H9 (cell line): ENCODE measurements around the gene CDH4. TPM values are rescaled to one million over a fixed set of nuclear protein-coding genes. Genes with fewer than 3 reads are reported as not detected.
A peak's percentile ranks its signal among the peaks of the same experiment; 100 is the strongest.

Experiments used
- DNase-seq: peaks from one replicate; pipeline ENCODE4 v3.0.0-alpha.2; 2017
- H2AFZ ChIP-seq: one replicate; pipeline ENCODE4 v1.6.1; 2013; ENCODE audit warnings: mild to moderate bottlenecking, low read length, control low read depth, moderate library complexity
- H2AK5ac ChIP-seq: 2 replicates; pipeline ENCODE4 v1.6.1; 2013; ENCODE audit warnings: low read length, control low read depth, mixed read lengths; ENCODE audit not compliant: insufficient read length
- H2BK120ac ChIP-seq: one replicate; pipeline ENCODE4 v1.6.1; 2013; ENCODE audit warnings: low read depth, mild to moderate bottlenecking, low read length, control low read depth, inconsistent platforms; ENCODE audit not compliant: poor library complexity, severe bottlenecking
- H2BK12ac ChIP-seq: 2 replicates; pipeline ENCODE4 v1.6.1; 2013; ENCODE audit warnings: low read length, control low read depth, mixed read lengths, low read depth; ENCODE audit not compliant: insufficient read length
- H2BK15ac ChIP-seq: 2 replicates; pipeline ENCODE4 v1.6.1; 2013; ENCODE audit warnings: low read depth, low read length, control low read depth
- H2BK20ac ChIP-seq: one replicate; pipeline ENCODE4 v1.6.1; 2013; ENCODE audit warnings: low read depth, mild to moderate bottlenecking, low read length, control low read depth, inconsistent platforms; ENCODE audit not compliant: poor library complexity, severe bottlenecking
- H2BK5ac ChIP-seq: 2 replicates; pipeline ENCODE4 v1.6.1; 2013; ENCODE audit warnings: low read length, control low read depth, mixed read lengths; ENCODE audit not compliant: insufficient read length
- H3K14ac ChIP-seq: 2 replicates; pipeline ENCODE4 v1.6.1; 2013; ENCODE audit warnings: low read length, control low read depth; ENCODE audit not compliant: insufficient read depth
- H3K18ac ChIP-seq: 2 replicates; pipeline ENCODE4 v1.6.1; 2013; ENCODE audit warnings: low read depth, mild to moderate bottlenecking, mixed read lengths, low read length, control low read depth; ENCODE audit not compliant: insufficient read length
- H3K23ac ChIP-seq: 2 replicates; pipeline ENCODE4 v1.6.1; 2013; ENCODE audit warnings: low read length, control low read depth, mixed read lengths, low read depth; ENCODE audit not compliant: insufficient read length
- H3K23me2 ChIP-seq: 2 replicates; pipeline ENCODE4 v1.6.1; 2013; ENCODE audit warnings: low read depth, mild to moderate bottlenecking, mixed read lengths, low read length, control low read depth; ENCODE audit not compliant: insufficient read length, poor library complexity, severe bottlenecking
- H3K27ac ChIP-seq: 2 replicates; pipeline ENCODE4 v1.5.1; 2013; ENCODE audit warnings: low read length, control low read depth, mixed read lengths, low read depth; ENCODE audit not compliant: insufficient read length
- H3K27me3 ChIP-seq: 2 replicates; pipeline ENCODE4 v1.6.1; 2013; ENCODE audit warnings: low read length, control low read depth, inconsistent platforms; ENCODE audit not compliant: insufficient read depth
- H3K4ac ChIP-seq: 2 replicates; pipeline ENCODE4 v1.6.1; 2013; ENCODE audit warnings: low read depth, mild to moderate bottlenecking, control low read depth, inconsistent platforms, low read length, moderate library complexity
- H3K4me1 ChIP-seq: 2 replicates; pipeline ENCODE4 v1.6.1; 2013; ENCODE audit warnings: low read length, control low read depth, inconsistent platforms; ENCODE audit not compliant: insufficient read depth
- H3K4me2 ChIP-seq: 2 replicates; pipeline ENCODE4 v1.6.1; 2013; ENCODE audit warnings: low read length, control low read depth, mixed read lengths; ENCODE audit not compliant: insufficient read length, insufficient read depth
- H3K56ac ChIP-seq: 2 replicates; pipeline ENCODE4 v1.6.1; 2013; ENCODE audit warnings: low read depth, mild to moderate bottlenecking, mixed read lengths, low read length, control low read depth; ENCODE audit not compliant: insufficient read length
- H3K79me1 ChIP-seq: 2 replicates; pipeline ENCODE4 v1.6.1; 2013; ENCODE audit warnings: low read depth, mild to moderate bottlenecking, moderate library complexity, low read length, control low read depth, inconsistent platforms; ENCODE audit not compliant: insufficient read depth, poor library complexity, severe bottlenecking
- H3K79me2 ChIP-seq: 2 replicates; pipeline ENCODE4 v1.6.1; 2013; ENCODE audit warnings: low read length, control low read depth, inconsistent platforms; ENCODE audit not compliant: insufficient read depth
- H3K9ac ChIP-seq: 2 replicates; pipeline ENCODE4 v1.6.1; 2013; ENCODE audit warnings: low read length, control low read depth, mixed read lengths; ENCODE audit not compliant: insufficient read length; ENCODE audit errors: extremely low read depth
- H3K9me3 ChIP-seq: one replicate; pipeline ENCODE4 v1.6.1; 2013; ENCODE audit warnings: low read depth, low read length, inconsistent platforms; ENCODE audit not compliant: control insufficient read depth
- H3T11ph ChIP-seq: one replicate; pipeline ENCODE4 v1.6.1; 2013; ENCODE audit warnings: mild to moderate bottlenecking, low read length, control low read depth, inconsistent platforms
- H4K20me1 ChIP-seq: one replicate; pipeline ENCODE4 v1.6.1; 2013; ENCODE audit not compliant: control insufficient read depth, insufficient read length, insufficient read depth
- H4K5ac ChIP-seq: 2 replicates; pipeline ENCODE4 v1.6.1; 2013; ENCODE audit warnings: low read depth, mild to moderate bottlenecking, mixed read lengths, low read length, control low read depth; ENCODE audit not compliant: insufficient read length
- H4K8ac ChIP-seq: replicated peaks from 2 replicates; pipeline ENCODE4 v1.6.1; 2013; ENCODE audit warnings: low read length, control low read depth, mixed read lengths, low read depth; ENCODE audit not compliant: insufficient read length
- H4K91ac ChIP-seq: 2 replicates; pipeline ENCODE4 v1.6.1; 2013; ENCODE audit warnings: low read depth, mild to moderate bottlenecking, moderate library complexity, mixed read lengths, low read length, control low read depth; ENCODE audit not compliant: insufficient read length
- H3K27ac Mint-ChIP-seq, 3 experiments: 2 replicates in 2 of 3; 3 replicates in 1 of 3; pipeline ENCODE4 v1.8.0; 2020 to 2021; ENCODE audit warnings: mixed read lengths in 3 of 3, mild to moderate bottlenecking in 1 of 3, moderate library complexity in 1 of 3
- H3K27me3 Mint-ChIP-seq: 2 replicates; pipeline ENCODE4 v1.8.0; 2021; ENCODE audit warnings: low read depth, mild to moderate bottlenecking, moderate library complexity, mixed read lengths
- H3K36me3 Mint-ChIP-seq, 3 experiments: 2 replicates in 2 of 3; 3 replicates in 1 of 3; pipeline ENCODE4 v1.8.0; 2020 to 2021; ENCODE audit warnings: low read depth in 3 of 3, mixed read lengths in 3 of 3; ENCODE audit not compliant: insufficient read depth in 1 of 3
- H3K4me1 Mint-ChIP-seq, 2 experiments: 2 replicates each; pipeline ENCODE4 v1.8.0; 2020; ENCODE audit warnings: mixed read lengths in 2 of 2
- H3K4me3 Mint-ChIP-seq, 2 experiments: 2 replicates in 1 of 2; 3 replicates in 1 of 2; pipeline ENCODE4 v1.8.0; 2020 to 2021; ENCODE audit warnings: mild to moderate bottlenecking in 2 of 2, mixed read lengths in 2 of 2, moderate library complexity in 1 of 2
- H3K9me3 Mint-ChIP-seq, 2 experiments: 2 replicates in 1 of 2; 3 replicates in 1 of 2; pipeline ENCODE4 v1.8.0; 2020; ENCODE audit warnings: mild to moderate bottlenecking in 2 of 2, mixed read lengths in 2 of 2, moderate library complexity in 1 of 2
- CTCF ChIP-seq: fragments of 200-600 bp; sonication (generic); conservative IDR thresholded peaks from 3 replicates; pipeline ENCODE4 v1.8.0; 2021; ENCODE audit warnings: antibody characterized with exemption, mild to moderate bottlenecking
- WGBS: extraction: QIAGEN DNeasy Blood & Tissue Kit; methylation state at CpG from one replicate; pipeline ENCODE4 v1.1.7; 2013; ENCODE audit warnings: missing lambda C conversion rate, low lambda C conversion rate, mixed read lengths; ENCODE audit not compliant: insufficient read length; ENCODE audit errors: extremely low coverage; 5-methylcytosine and 5-hydroxymethylcytosine counted together
- total RNA-seq: library from RNA; stranded (reverse); gene quantifications from 2 replicates; pipeline ENCODE4 v1.2.1, GENCODE V29; 2021

Gene CDH4
- total RNA-seq, 1 experiment from 2014 or later: 3.0 TPM

GRCh38 chr20:61934716-61935530 lies 682.9 kb downstream of the CDH4 start:
- no peak overlapping the region for H3K4ac ChIP-seq
- H3K27ac ChIP-seq: no peak overlapping the region
- H2AK5ac ChIP-seq: no peak overlapping the region
- H3K4me1 Mint-ChIP-seq: peaks cover 13 to 33% of the 10 kb centered on the region in 2 experiments
- no peak for DNase-seq
- H3K14ac ChIP-seq: no peak overlapping the region
- H2BK5ac ChIP-seq: no peak overlapping the region
- H3K4me1 ChIP-seq: no peaks in the 10 kb centered on the region
- no peaks in the 10 kb centered on the region for H3K23me2 ChIP-seq
- peaks cover 0 to 3% (median 2%) of the 10 kb centered on the region in 3 experiments; a peak in 3 of 7 replicates for H3K36me3 Mint-ChIP-seq
- no peak overlapping the region for H3T11ph ChIP-seq
- H3K27ac Mint-ChIP-seq: peak overlapping the region in 2 of 3 experiments; percentile 32 to 81; a peak in 3 of 7 replicates
- H2BK20ac ChIP-seq: no peak overlapping the region
- H3K4me2 ChIP-seq: no peak overlapping the region
- TF ChIP-seq CTCF: no peak
- no peak overlapping the region for H3K18ac ChIP-seq
- H3K9me3 Mint-ChIP-seq: no peaks in the 10 kb centered on the region
- no peaks in the 10 kb centered on the region for H3K9me3 ChIP-seq
- H4K91ac ChIP-seq: no peak overlapping the region
- no peak overlapping the region for H2BK12ac ChIP-seq
- H2BK120ac ChIP-seq: no peak overlapping the region
- H4K20me1 ChIP-seq: no peaks in the 10 kb centered on the region
- H3K4me3 Mint-ChIP-seq: no peak overlapping the region; a peak in 1 of 5 replicates
- no peak overlapping the region for H4K5ac ChIP-seq
- H3K23ac ChIP-seq: no peak overlapping the region
- H3K27me3 Mint-ChIP-seq: no peaks in the 10 kb centered on the region; the same call in none of the 2 replicates
- H2BK15ac ChIP-seq: no peak overlapping the region
- no peaks in the 10 kb centered on the region for H3K79me2 ChIP-seq
- no peak overlapping the region for H2AFZ ChIP-seq
- WGBS: no CpG with 5 or more reads among the region's 24 CpGs
- H3K56ac ChIP-seq: no peak overlapping the region
- H3K79me1 ChIP-seq: no peaks in the 10 kb centered on the region
- H3K9ac ChIP-seq: no peak overlapping the region
- H4K8ac ChIP-seq: no peak overlapping the region
- H3K27me3 ChIP-seq: no peaks in the 10 kb centered on the region
